H9 (cell line): ENCODE measurements around the gene ARHGAP10. TPM values are rescaled to one million over a fixed set of nuclear protein-coding genes. Genes with fewer than 3 reads are reported as not detected.

Experiments used
- DNase-seq: peaks from one replicate; pipeline ENCODE4 v3.0.0-alpha.2; 2017
- H2AFZ ChIP-seq: one replicate; pipeline ENCODE4 v1.6.1; 2013; ENCODE audit warnings: mild to moderate bottlenecking, low read length, control low read depth, moderate library complexity
- H2AK5ac ChIP-seq: 2 replicates; pipeline ENCODE4 v1.6.1; 2013; ENCODE audit warnings: low read length, control low read depth, mixed read lengths; ENCODE audit not compliant: insufficient read length
- H2BK120ac ChIP-seq: one replicate; pipeline ENCODE4 v1.6.1; 2013; ENCODE audit warnings: low read depth, mild to moderate bottlenecking, low read length, control low read depth, inconsistent platforms; ENCODE audit not compliant: poor library complexity, severe bottlenecking
- H2BK12ac ChIP-seq: 2 replicates; pipeline ENCODE4 v1.6.1; 2013; ENCODE audit warnings: low read length, control low read depth, mixed read lengths, low read depth; ENCODE audit not compliant: insufficient read length
- H2BK15ac ChIP-seq: 2 replicates; pipeline ENCODE4 v1.6.1; 2013; ENCODE audit warnings: low read depth, low read length, control low read depth
- H2BK20ac ChIP-seq: one replicate; pipeline ENCODE4 v1.6.1; 2013; ENCODE audit warnings: low read depth, mild to moderate bottlenecking, low read length, control low read depth, inconsistent platforms; ENCODE audit not compliant: poor library complexity, severe bottlenecking
- H2BK5ac ChIP-seq: 2 replicates; pipeline ENCODE4 v1.6.1; 2013; ENCODE audit warnings: low read length, control low read depth, mixed read lengths; ENCODE audit not compliant: insufficient read length
- H3K14ac ChIP-seq: 2 replicates; pipeline ENCODE4 v1.6.1; 2013; ENCODE audit warnings: low read length, control low read depth; ENCODE audit not compliant: insufficient read depth
- H3K18ac ChIP-seq: 2 replicates; pipeline ENCODE4 v1.6.1; 2013; ENCODE audit warnings: low read depth, mild to moderate bottlenecking, mixed read lengths, low read length, control low read depth; ENCODE audit not compliant: insufficient read length
- H3K23ac ChIP-seq: 2 replicates; pipeline ENCODE4 v1.6.1; 2013; ENCODE audit warnings: low read length, control low read depth, mixed read lengths, low read depth; ENCODE audit not compliant: insufficient read length
- H3K23me2 ChIP-seq: 2 replicates; pipeline ENCODE4 v1.6.1; 2013; ENCODE audit warnings: low read depth, mild to moderate bottlenecking, mixed read lengths, low read length, control low read depth; ENCODE audit not compliant: insufficient read length, poor library complexity, severe bottlenecking
- H3K27ac ChIP-seq: 2 replicates; pipeline ENCODE4 v1.5.1; 2013; ENCODE audit warnings: low read length, control low read depth, mixed read lengths, low read depth; ENCODE audit not compliant: insufficient read length
- H3K27me3 ChIP-seq: 2 replicates; pipeline ENCODE4 v1.6.1; 2013; ENCODE audit warnings: low read length, control low read depth, inconsistent platforms; ENCODE audit not compliant: insufficient read depth
- H3K4ac ChIP-seq: 2 replicates; pipeline ENCODE4 v1.6.1; 2013; ENCODE audit warnings: low read depth, mild to moderate bottlenecking, control low read depth, inconsistent platforms, low read length, moderate library complexity
- H3K4me1 ChIP-seq: 2 replicates; pipeline ENCODE4 v1.6.1; 2013; ENCODE audit warnings: low read length, control low read depth, inconsistent platforms; ENCODE audit not compliant: insufficient read depth
- H3K4me2 ChIP-seq: 2 replicates; pipeline ENCODE4 v1.6.1; 2013; ENCODE audit warnings: low read length, control low read depth, mixed read lengths; ENCODE audit not compliant: insufficient read length, insufficient read depth
- H3K56ac ChIP-seq: 2 replicates; pipeline ENCODE4 v1.6.1; 2013; ENCODE audit warnings: low read depth, mild to moderate bottlenecking, mixed read lengths, low read length, control low read depth; ENCODE audit not compliant: insufficient read length
- H3K79me1 ChIP-seq: 2 replicates; pipeline ENCODE4 v1.6.1; 2013; ENCODE audit warnings: low read depth, mild to moderate bottlenecking, moderate library complexity, low read length, control low read depth, inconsistent platforms; ENCODE audit not compliant: insufficient read depth, poor library complexity, severe bottlenecking
- H3K79me2 ChIP-seq: 2 replicates; pipeline ENCODE4 v1.6.1; 2013; ENCODE audit warnings: low read length, control low read depth, inconsistent platforms; ENCODE audit not compliant: insufficient read depth
- H3K9ac ChIP-seq: 2 replicates; pipeline ENCODE4 v1.6.1; 2013; ENCODE audit warnings: low read length, control low read depth, mixed read lengths; ENCODE audit not compliant: insufficient read length; ENCODE audit errors: extremely low read depth
- H3K9me3 ChIP-seq: one replicate; pipeline ENCODE4 v1.6.1; 2013; ENCODE audit warnings: low read depth, low read length, inconsistent platforms; ENCODE audit not compliant: control insufficient read depth
- H3T11ph ChIP-seq: one replicate; pipeline ENCODE4 v1.6.1; 2013; ENCODE audit warnings: mild to moderate bottlenecking, low read length, control low read depth, inconsistent platforms
- H4K20me1 ChIP-seq: one replicate; pipeline ENCODE4 v1.6.1; 2013; ENCODE audit not compliant: control insufficient read depth, insufficient read length, insufficient read depth
- H4K5ac ChIP-seq: 2 replicates; pipeline ENCODE4 v1.6.1; 2013; ENCODE audit warnings: low read depth, mild to moderate bottlenecking, mixed read lengths, low read length, control low read depth; ENCODE audit not compliant: insufficient read length
- H4K8ac ChIP-seq: replicated peaks from 2 replicates; pipeline ENCODE4 v1.6.1; 2013; ENCODE audit warnings: low read length, control low read depth, mixed read lengths, low read depth; ENCODE audit not compliant: insufficient read length
- H4K91ac ChIP-seq: 2 replicates; pipeline ENCODE4 v1.6.1; 2013; ENCODE audit warnings: low read depth, mild to moderate bottlenecking, moderate library complexity, mixed read lengths, low read length, control low read depth; ENCODE audit not compliant: insufficient read length
- H3K27ac Mint-ChIP-seq, 3 experiments: 2 replicates in 2 of 3; 3 replicates in 1 of 3; pipeline ENCODE4 v1.8.0; 2020 to 2021; ENCODE audit warnings: mixed read lengths in 3 of 3, mild to moderate bottlenecking in 1 of 3, moderate library complexity in 1 of 3
- H3K27me3 Mint-ChIP-seq: 2 replicates; pipeline ENCODE4 v1.8.0; 2021; ENCODE audit warnings: low read depth, mild to moderate bottlenecking, moderate library complexity, mixed read lengths
- H3K36me3 Mint-ChIP-seq, 3 experiments: 2 replicates in 2 of 3; 3 replicates in 1 of 3; pipeline ENCODE4 v1.8.0; 2020 to 2021; ENCODE audit warnings: low read depth in 3 of 3, mixed read lengths in 3 of 3; ENCODE audit not compliant: insufficient read depth in 1 of 3
- H3K4me1 Mint-ChIP-seq, 2 experiments: 2 replicates each; pipeline ENCODE4 v1.8.0; 2020; ENCODE audit warnings: mixed read lengths in 2 of 2
- H3K4me3 Mint-ChIP-seq, 2 experiments: 2 replicates in 1 of 2; 3 replicates in 1 of 2; pipeline ENCODE4 v1.8.0; 2020 to 2021; ENCODE audit warnings: mild to moderate bottlenecking in 2 of 2, mixed read lengths in 2 of 2, moderate library complexity in 1 of 2
- H3K9me3 Mint-ChIP-seq, 2 experiments: 2 replicates in 1 of 2; 3 replicates in 1 of 2; pipeline ENCODE4 v1.8.0; 2020; ENCODE audit warnings: mild to moderate bottlenecking in 2 of 2, mixed read lengths in 2 of 2, moderate library complexity in 1 of 2
- WGBS: extraction: QIAGEN DNeasy Blood & Tissue Kit; methylation state at CpG from one replicate; pipeline ENCODE4 v1.1.7; 2013; ENCODE audit warnings: missing lambda C conversion rate, low lambda C conversion rate, mixed read lengths; ENCODE audit not compliant: insufficient read length; ENCODE audit errors: extremely low coverage; 5-methylcytosine and 5-hydroxymethylcytosine counted together
- total RNA-seq: library from RNA; stranded (reverse); gene quantifications from 2 replicates; pipeline ENCODE4 v1.2.1, GENCODE V29; 2021
- TF ChIP-seq, protein P1 (sequence below): fragments of 200-600 bp; sonication (generic); conservative IDR thresholded peaks from 3 replicates; pipeline ENCODE4 v1.8.0; 2021; ENCODE audit warnings: antibody characterized with exemption, mild to moderate bottlenecking

ARHGAP10 gene
- total RNA-seq, 1 experiment from 2014 or later: 7.8 TPM

- peaks cover 5% of the 10 kb centered on the region in 2 experiments; a peak in 3 of 4 replicates for H3K4me1 Mint-ChIP-seq
- no peak overlapping the region for H2BK12ac ChIP-seq
- no CpG with 5 or more reads among the region's 6 CpGs for WGBS
These were observed 358.1 kb downstream of the ARHGAP10 start for GRCh38 chr4:148090029-148090428.

More at GRCh38 chr4:148090029-148090428, 358.1 kb downstream of the ARHGAP10 start:
- Histone ChIP-seq H2BK120ac (no peak overlapping the region), H3K79me2 (no peaks in the 10 kb centered on the region), H3T11ph (no peak overlapping the region), H3K79me1 (no peaks in the 10 kb centered on the region), H3K27ac (no peak overlapping the region), H2BK5ac (no peak overlapping the region), H2BK20ac (no peak overlapping the region), H3K23ac (no peak overlapping the region), H3K9me3 (no peaks in the 10 kb centered on the region), H3K23me2 (no peaks in the 10 kb centered on the region), H3K4me2 (no peak overlapping the region), H4K5ac (no peak overlapping the region), H3K9ac (no peak overlapping the region), H3K27me3 (no peaks in the 10 kb centered on the region), H4K91ac (no peak overlapping the region), H4K20me1 (no peaks in the 10 kb centered on the region), H3K56ac (no peak overlapping the region), H3K4ac (no peak overlapping the region), H3K4me1 (no peaks in the 10 kb centered on the region), H3K14ac (no peak overlapping the region), H3K18ac (no peak overlapping the region), H4K8ac (no peak overlapping the region), H2AK5ac (no peak overlapping the region), H2AFZ (no peak overlapping the region), H2BK15ac (no peak overlapping the region)
- Mint-ChIP-seq H3K36me3 (no peaks in the 10 kb centered on the region), H3K27me3 (no peaks in the 10 kb centered on the region), H3K9me3 (peaks cover 0 to 7% of the 10 kb centered on the region in 2 experiments; a peak in 1 of 5 replicates), H3K4me3 (no peak overlapping the region), H3K27ac (peak overlapping the region in 2 of 3 experiments; percentile 44 to 60; a peak in 2 of 7 replicates)
- TF ChIP-seq, protein P1, sequence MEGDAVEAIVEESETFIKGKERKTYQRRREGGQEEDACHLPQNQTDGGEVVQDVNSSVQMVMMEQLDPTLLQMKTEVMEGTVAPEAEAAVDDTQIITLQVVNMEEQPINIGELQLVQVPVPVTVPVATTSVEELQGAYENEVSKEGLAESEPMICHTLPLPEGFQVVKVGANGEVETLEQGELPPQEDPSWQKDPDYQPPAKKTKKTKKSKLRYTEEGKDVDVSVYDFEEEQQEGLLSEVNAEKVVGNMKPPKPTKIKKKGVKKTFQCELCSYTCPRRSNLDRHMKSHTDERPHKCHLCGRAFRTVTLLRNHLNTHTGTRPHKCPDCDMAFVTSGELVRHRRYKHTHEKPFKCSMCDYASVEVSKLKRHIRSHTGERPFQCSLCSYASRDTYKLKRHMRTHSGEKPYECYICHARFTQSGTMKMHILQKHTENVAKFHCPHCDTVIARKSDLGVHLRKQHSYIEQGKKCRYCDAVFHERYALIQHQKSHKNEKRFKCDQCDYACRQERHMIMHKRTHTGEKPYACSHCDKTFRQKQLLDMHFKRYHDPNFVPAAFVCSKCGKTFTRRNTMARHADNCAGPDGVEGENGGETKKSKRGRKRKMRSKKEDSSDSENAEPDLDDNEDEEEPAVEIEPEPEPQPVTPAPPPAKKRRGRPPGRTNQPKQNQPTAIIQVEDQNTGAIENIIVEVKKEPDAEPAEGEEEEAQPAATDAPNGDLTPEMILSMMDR: no peak
- no peak for DNase-seq
